ENCODE results near the gene S100A7A. TPM values are rescaled to one million over a fixed set of nuclear protein-coding genes. Genes with fewer than 3 reads are reported as not detected.
A peak's percentile ranks its signal among the peaks of the same experiment; 100 is the strongest.

S100A7A gene
- total RNA-seq, 2 experiments from 2014 or later = not detected

- ATAC-seq (no peak), DNase-seq (no peak)
- no peak overlapping the region for H3K27ac Mint-ChIP-seq
- CTCF ChIA-PET = interaction anchor here (1.0 to 2.4 kb wide), 2 partner anchors 44 to 98 kb away, joined by 3 to 9 read pairs; no protein-coding TSS in a partner anchor
- H3K4me3 Mint-ChIP-seq = no peak overlapping the region
- no peaks in the 10 kb centered on the region for H3K36me3 Mint-ChIP-seq (ENCODE audit: low read depth)
- peaks cover 10% of the 10 kb centered on the region for H3K27me3 Mint-ChIP-seq
- no peaks in the 10 kb centered on the region for H3K9me3 Mint-ChIP-seq (ENCODE audit: low read depth)
- intact Hi-C loops (cut with DNase I, micrococcal nuclease) = no loop called here
- H3K4me1 Mint-ChIP-seq = no peaks in the 10 kb centered on the region
- POLR2A ChIA-PET = no interaction called here
Measured at GRCh38 chr1:153396461-153396860, 19.9 kb upstream of the S100A7A start.

- POLR2A ChIA-PET = no interaction called here
- H3K4me1 Mint-ChIP-seq = no peaks in the 10 kb centered on the region
- intact Hi-C loops (cut with DNase I, micrococcal nuclease) = no loop called here
- ATAC-seq (no peak), DNase-seq (no peak)
- H3K27me3 Mint-ChIP-seq = peaks cover 10% of the 10 kb centered on the region
- H3K4me3 Mint-ChIP-seq = no peak overlapping the region
- H3K36me3 Mint-ChIP-seq (ENCODE audit: low read depth) = no peaks in the 10 kb centered on the region
- CTCF ChIA-PET = interaction anchor here (1.0 kb wide), 1 partner anchor 45 kb away, joined by 3 read pairs; no protein-coding TSS in a partner anchor
- H3K27ac Mint-ChIP-seq = no peak overlapping the region
- no peaks in the 10 kb centered on the region for H3K9me3 Mint-ChIP-seq (ENCODE audit: low read depth)
Measured at GRCh38 chr1:153397051-153397923, 19.0 kb upstream of the S100A7A start.

- Mint-ChIP-seq H3K36me3 (ENCODE audit: low read depth) (no peaks in the 10 kb centered on the region), H3K27me3 (peaks cover 8% of the 10 kb centered on the region), H3K4me1 (no peaks in the 10 kb centered on the region), H3K27ac (no peak overlapping the region), H3K4me3 (no peak overlapping the region), H3K9me3 (ENCODE audit: low read depth) (no peaks in the 10 kb centered on the region)
- intact Hi-C loops (cut with DNase I, micrococcal nuclease) = no loop called here
- POLR2A ChIA-PET = no interaction called here
- CTCF ChIA-PET = no interaction called here
- DNase-seq (no peak), ATAC-seq (no peak)
Measured at GRCh38 chr1:153397924-153398651, 18.2 kb upstream of the S100A7A start.

GRCh38 chr1:153399401-153400055 is 16.8 kb upstream of the S100A7A start:
- no peak overlapping the region for H3K4me3 Mint-ChIP-seq
- H3K4me1 Mint-ChIP-seq = peaks cover under 1% of the 10 kb centered on the region
- H3K36me3 Mint-ChIP-seq (ENCODE audit: low read depth) = no peaks in the 10 kb centered on the region
- no peak for ATAC-seq
- CTCF ChIA-PET = no interaction called here
- POLR2A ChIA-PET = no interaction called here
- DNase-seq = no peak
- intact Hi-C loops (cut with DNase I, micrococcal nuclease) = no loop called here
- peaks cover 3% of the 10 kb centered on the region for H3K27me3 Mint-ChIP-seq
- H3K9me3 Mint-ChIP-seq (ENCODE audit: low read depth) = no peaks in the 10 kb centered on the region
- no peak overlapping the region for H3K27ac Mint-ChIP-seq

GRCh38 chr1:153400244-153400643 is 16.1 kb upstream of the S100A7A start:
- Mint-ChIP-seq H3K9me3 (ENCODE audit: low read depth) (no peaks in the 10 kb centered on the region), H3K36me3 (ENCODE audit: low read depth) (no peaks in the 10 kb centered on the region), H3K4me1 (peaks cover 2% of the 10 kb centered on the region), H3K27me3 (peaks cover 1% of the 10 kb centered on the region), H3K27ac (no peak overlapping the region), H3K4me3 (no peak overlapping the region)
- no peak for ATAC-seq
- intact Hi-C loops (cut with DNase I, micrococcal nuclease) = no loop called here
- ChIA-PET POLR2A (interaction anchor here (0.7 kb wide), 1 partner anchor 161 kb away, joined by 3 read pairs; no protein-coding TSS in a partner anchor), CTCF (no interaction called here)
- no peak for DNase-seq

GRCh38 chr1:153401461-153401860 is 14.9 kb upstream of the S100A7A start:
- ChIA-PET CTCF (no interaction called here), POLR2A (no interaction called here)
- DNase-seq = no peak
- no peaks in the 10 kb centered on the region for H3K9me3 Mint-ChIP-seq (ENCODE audit: low read depth)
- no peak overlapping the region for H3K4me3 Mint-ChIP-seq
- no peaks in the 10 kb centered on the region for H3K36me3 Mint-ChIP-seq (ENCODE audit: low read depth)
- intact Hi-C loops (cut with DNase I, micrococcal nuclease) = no loop called here
- H3K27ac Mint-ChIP-seq = no peak overlapping the region
- H3K27me3 Mint-ChIP-seq = peaks cover 3% of the 10 kb centered on the region
- H3K4me1 Mint-ChIP-seq = peaks cover 3% of the 10 kb centered on the region
- ATAC-seq = no peak

- intact Hi-C loops (cut with DNase I, micrococcal nuclease) = no loop called here
- Mint-ChIP-seq H3K27me3 (peaks cover 3% of the 10 kb centered on the region), H3K36me3 (ENCODE audit: low read depth) (no peaks in the 10 kb centered on the region), H3K4me1 (peaks cover 10% of the 10 kb centered on the region), H3K4me3 (no peak overlapping the region), H3K27ac (no peak overlapping the region), H3K9me3 (ENCODE audit: low read depth) (no peaks in the 10 kb centered on the region)
- no peak for DNase-seq
- ChIA-PET POLR2A (no interaction called here), CTCF (interaction anchor here (0.7 to 1.3 kb wide), 4 partner anchors 9 to 64 kb away, joined by 3 to 4 read pairs (median 4); no protein-coding TSS in a partner anchor)
- no peak for ATAC-seq
Measured at GRCh38 chr1:153402226-153402625, 14.1 kb upstream of the S100A7A start.

- ATAC-seq (no peak), DNase-seq (no peak)
- Mint-ChIP-seq H3K27ac (no peak overlapping the region), H3K27me3 (peaks cover 8% of the 10 kb centered on the region), H3K9me3 (ENCODE audit: low read depth) (no peaks in the 10 kb centered on the region), H3K4me1 (peaks cover 12% of the 10 kb centered on the region), H3K36me3 (ENCODE audit: low read depth) (no peaks in the 10 kb centered on the region), H3K4me3 (no peak overlapping the region)
- CTCF ChIA-PET = interaction anchor here (1.1 to 3.0 kb wide), 3 partner anchors 48 to 62 kb away, joined by 3 to 14 read pairs (median 7); no protein-coding TSS in a partner anchor
- intact Hi-C loops (cut with DNase I, micrococcal nuclease) = loop anchor here (1.0 kb wide), 2 partner anchors 48 to 51 kb away; no protein-coding TSS in a partner anchor
- POLR2A ChIA-PET = no interaction called here
Measured at GRCh38 chr1:153403421-153404085, 12.8 kb upstream of the S100A7A start.

GRCh38 chr1:153404086-153404635 is 12.2 kb upstream of the S100A7A start:
- intact Hi-C loops (cut with DNase I, micrococcal nuclease) = loop anchor here (1.0 kb wide), 2 partner anchors 49 to 52 kb away; no protein-coding TSS in a partner anchor
- CTCF ChIA-PET = interaction anchor here (0.7 to 3.0 kb wide), 5 partner anchors 31 to 58 kb away, joined by 3 to 14 read pairs (median 5); no protein-coding TSS in a partner anchor
- H3K27me3 Mint-ChIP-seq = peaks cover 9% of the 10 kb centered on the region

GRCh38 chr1:153404768-153405167 is 11.6 kb upstream of the S100A7A start:
- no peak overlapping the region for H3K4me3 Mint-ChIP-seq

More at GRCh38 chr1:153404086-153404635, 12.2 kb upstream of the S100A7A start:
- Mint-ChIP-seq H3K9me3 (ENCODE audit: low read depth) (no peaks in the 10 kb centered on the region), H3K4me1 (peaks cover 12% of the 10 kb centered on the region), H3K36me3 (ENCODE audit: low read depth) (no peaks in the 10 kb centered on the region), H3K27ac (no peak overlapping the region), H3K4me3 (no peak overlapping the region)
- ATAC-seq (no peak), DNase-seq (no peak)
- POLR2A ChIA-PET = no interaction called here

More at GRCh38 chr1:153404768-153405167, 11.6 kb upstream of the S100A7A start:
- Mint-ChIP-seq H3K4me1 (peaks cover 12% of the 10 kb centered on the region), H3K36me3 (ENCODE audit: low read depth) (no peaks in the 10 kb centered on the region), H3K27ac (no peak overlapping the region), H3K9me3 (ENCODE audit: low read depth) (no peaks in the 10 kb centered on the region), H3K27me3 (peaks cover 9% of the 10 kb centered on the region)
- POLR2A ChIA-PET = no interaction called here
- CTCF ChIA-PET = interaction anchor here (0.7 to 3.0 kb wide), 5 partner anchors 32 to 59 kb away, joined by 3 to 14 read pairs (median 5); no protein-coding TSS in a partner anchor
- ATAC-seq (peak; percentile 81), DNase-seq (peak; percentile 84)
- intact Hi-C loops (cut with DNase I, micrococcal nuclease) = loop anchor here (1.0 kb wide), 2 partner anchors 49 to 52 kb away; no protein-coding TSS in a partner anchor

Measured in activated CD4-positive, alpha-beta T cell treated with anti-CD3 and anti-CD28 coated beads for 36 hours (primary cell).